ENCODE measurements around the gene PPOX. TPM values are rescaled to one million over a fixed set of nuclear protein-coding genes. Genes with fewer than 3 reads are reported as not detected.

PPOX gene
- total RNA-seq, 2 experiments from 2014 or later, result 42.0 to 45.5 TPM

GRCh38 chr1:161218301-161219077 lies 52.3 kb downstream of the PPOX start:
- POLR2A ChIA-PET, result interaction anchor here (0.7 to 4.4 kb wide), 5 partner anchors 13 to 148 kb away, joined by 3 to 22 read pairs (median 4); partner anchors contain the start of gene NDUFS2
- TF ChIP-seq EZH2phosphoT487 (IDR thresholded peaks at IDR 0.05; ENCODE audit: borderline replicate concordance, low read depth, low read length) (no peak), CTCF (conservative IDR thresholded peaks at IDR 0.05; ENCODE audit: low read length) (no peak)
- BruUV-seq (replicated peaks), result no TSS peak
- Histone ChIP-seq H3K4me2 (ENCODE audit: low read length) (peak overlapping the region; percentile 56), H3K4me3 (ENCODE audit: low read depth, low read length, poor library complexity, severe bottlenecking) (peak overlapping the region; percentile 20), H2AFZ (ENCODE audit: low read length) (peak overlapping the region; percentile 68), H3K27ac (ENCODE audit: low read depth, low read length, poor library complexity, severe bottlenecking) (peak overlapping the region; percentile 44), H3K9me3 (ENCODE audit: low read length) (no peaks in the 10 kb centered on the region), H3K4me1 (ENCODE audit: insufficient read depth, low read length, poor library complexity, severe bottlenecking) (peaks cover 34% of the 10 kb centered on the region), H4K20me1 (ENCODE audit: insufficient read depth, low read length) (no peaks in the 10 kb centered on the region), H3K79me2 (ENCODE audit: insufficient read depth, low read depth, low read length) (no peaks in the 10 kb centered on the region), H3K36me3 (ENCODE audit: insufficient read depth, low read length) (peaks cover 11% of the 10 kb centered on the region), H3K9me2 (ENCODE audit: insufficient read depth, low read length) (no peaks in the 10 kb centered on the region)
- peak; percentile 29 for DNase-seq (ENCODE audit: low spot score)
- intact Hi-C loops (cut with micrococcal nuclease; ENCODE audit: unreplicated experiment), result no loop called here
- CTCF ChIA-PET (ENCODE audit: unreplicated experiment), result interaction anchor here (0.5 to 0.6 kb wide), 2 partner anchors 15 to 61 kb away, joined by 3 read pairs; no protein-coding TSS in a partner anchor

GRCh38 chr1:161219078-161219892 lies 53.1 kb downstream of the PPOX start:
- H4K20me1 ChIP-seq (ENCODE audit: insufficient read depth, low read length), result no peaks in the 10 kb centered on the region
- H3K4me3 ChIP-seq (ENCODE audit: low read depth, low read length, poor library complexity, severe bottlenecking), result no peak overlapping the region
- TF ChIP-seq EZH2phosphoT487 (IDR thresholded peaks at IDR 0.05; ENCODE audit: borderline replicate concordance, low read depth, low read length), result no peak
- TF ChIP-seq CTCF (conservative IDR thresholded peaks at IDR 0.05; ENCODE audit: low read length), result no peak
- H3K36me3 ChIP-seq (ENCODE audit: insufficient read depth, low read length), result peaks cover 3% of the 10 kb centered on the region
- BruUV-seq (replicated peaks), result no TSS peak
- no peaks in the 10 kb centered on the region for H3K79me2 ChIP-seq (ENCODE audit: insufficient read depth, low read depth, low read length)
- peaks cover 34% of the 10 kb centered on the region for H3K4me1 ChIP-seq (ENCODE audit: insufficient read depth, low read length, poor library complexity, severe bottlenecking)
- CTCF ChIA-PET (ENCODE audit: unreplicated experiment), result interaction anchor here (0.5 kb wide), 1 partner anchor 61 kb away, joined by 3 read pairs; no protein-coding TSS in a partner anchor
- POLR2A ChIA-PET, result interaction anchor here (0.6 to 4.4 kb wide), 6 partner anchors 17 to 200 kb away, joined by 3 to 22 read pairs (median 4); partner anchors contain the start of gene NDUFS2
- no peak for DNase-seq (ENCODE audit: low spot score)
- H3K4me2 ChIP-seq (ENCODE audit: low read length), result peak overlapping the region; percentile 56
- no peaks in the 10 kb centered on the region for H3K9me3 ChIP-seq (ENCODE audit: low read length)
- no peak overlapping the region for H3K27ac ChIP-seq (ENCODE audit: low read depth, low read length, poor library complexity, severe bottlenecking)
- intact Hi-C loops (cut with micrococcal nuclease; ENCODE audit: unreplicated experiment), result no loop called here
- H3K9me2 ChIP-seq (ENCODE audit: insufficient read depth, low read length), result no peaks in the 10 kb centered on the region
- H2AFZ ChIP-seq (ENCODE audit: low read length), result peak overlapping the region; percentile 68; the same call in 1 of the 2 replicates
